HAP-1 (cell line): ENCODE measurements around the gene DIAPH3.

Source experiments
- DNase-seq, 2 experiments: peaks; one replicate each; pipeline ENCODE4 v3.0.0-alpha.2; 2016 to 2020; ENCODE audit warnings: low spot score in 2 of 2
- H3K27me3 ChIP-seq: fragments of 250-450 bp; sonication (Bioruptor Pico); 2 replicates; pipeline ENCODE4 v1.5.1; 2020; ENCODE audit warnings: low read depth, mild to moderate bottlenecking, moderate library complexity
- H3K36me3 ChIP-seq: fragments of 250-450 bp; sonication (Bioruptor Pico); replicated peaks from 2 replicates; pipeline ENCODE4 v1.5.1; 2020; ENCODE audit warnings: mild to moderate bottlenecking
- H3K4me1 ChIP-seq: fragments of 250-450 bp; sonication (Bioruptor Pico); 2 replicates; pipeline ENCODE4 v1.5.1; 2020; ENCODE audit warnings: mild to moderate bottlenecking
- H3K4me3 ChIP-seq: fragments of 250-450 bp; sonication (Bioruptor Pico); 2 replicates; pipeline ENCODE4 v1.5.1; 2020; ENCODE audit warnings: mild to moderate bottlenecking, moderate library complexity
- H3K9me3 ChIP-seq: fragments of 250-450 bp; sonication (Bioruptor Pico); 2 replicates; pipeline ENCODE4 v1.5.1; 2020; ENCODE audit warnings: mild to moderate bottlenecking, moderate library complexity
- in situ Hi-C: fragments of 300-500 bp; cut with MboI; formaldehyde crosslinking; loops from 3 replicates; pipeline ENCODE4 v1.14.3; 2020; ENCODE audit warnings: low sequenced_read_pairs, inconsistent platforms, mixed read lengths

Gene DIAPH3

GRCh38 chr13:59823486-59823885 is 340.2 kb downstream of the DIAPH3 start:
- Histone ChIP-seq H3K36me3 (no peaks in the 10 kb centered on the region; the same call in 1 of the 2 replicates), H3K4me1 (no peaks in the 10 kb centered on the region), H3K4me3 (no peak overlapping the region), H3K9me3 (no peaks in the 10 kb centered on the region), H3K27me3 (no peaks in the 10 kb centered on the region)
- in situ Hi-C loops = no loop called here
- no peak for DNase-seq

GRCh38 chr13:59809564-59809963 is 354.2 kb downstream of the DIAPH3 start:
- H3K4me3 ChIP-seq = no peak overlapping the region
- no peaks in the 10 kb centered on the region for H3K36me3 ChIP-seq
- no peaks in the 10 kb centered on the region for H3K27me3 ChIP-seq
- no peaks in the 10 kb centered on the region; the same call in 1 of the 2 replicates for H3K4me1 ChIP-seq
- in situ Hi-C loops = no loop called here
- no peak for DNase-seq
- H3K9me3 ChIP-seq = no peaks in the 10 kb centered on the region

- Histone ChIP-seq H3K4me1 (no peaks in the 10 kb centered on the region), H3K4me3 (no peak overlapping the region), H3K27me3 (no peaks in the 10 kb centered on the region), H3K9me3 (no peaks in the 10 kb centered on the region), H3K36me3 (no peaks in the 10 kb centered on the region)
- in situ Hi-C loops = no loop called here
- no peak for DNase-seq
Measured at GRCh38 chr13:59806801-59807200, 356.9 kb downstream of the DIAPH3 start.

- H3K27me3 ChIP-seq = no peaks in the 10 kb centered on the region
- DNase-seq = no peak
Measured at GRCh38 chr13:59801107-59801880, 362.4 kb downstream of the DIAPH3 start.

GRCh38 chr13:59793107-59793506 is 370.6 kb downstream of the DIAPH3 start:
- in situ Hi-C loops = no loop called here
- DNase-seq = no peak
- no peaks in the 10 kb centered on the region for H3K9me3 ChIP-seq
- H3K27me3 ChIP-seq = no peaks in the 10 kb centered on the region
- H3K4me3 ChIP-seq = no peak overlapping the region
- peaks cover 15% of the 10 kb centered on the region for H3K4me1 ChIP-seq
- no peaks in the 10 kb centered on the region for H3K36me3 ChIP-seq

More at GRCh38 chr13:59801107-59801880, 362.4 kb downstream of the DIAPH3 start:
- Histone ChIP-seq H3K4me1 (no peaks in the 10 kb centered on the region), H3K9me3 (no peaks in the 10 kb centered on the region), H3K36me3 (no peaks in the 10 kb centered on the region), H3K4me3 (no peak overlapping the region)
- in situ Hi-C loops = no loop called here

- no peaks in the 10 kb centered on the region for H3K27me3 ChIP-seq
- peak; percentile 37 to 78 for DNase-seq
- in situ Hi-C loops = no loop called here
- peaks cover 22% of the 10 kb centered on the region for H3K4me1 ChIP-seq
- no peaks in the 10 kb centered on the region for H3K36me3 ChIP-seq
- H3K9me3 ChIP-seq = no peaks in the 10 kb centered on the region
- H3K4me3 ChIP-seq = no peak overlapping the region
Measured at GRCh38 chr13:59790626-59791025, 373.1 kb downstream of the DIAPH3 start.

- H3K4me1 ChIP-seq = peaks cover 22% of the 10 kb centered on the region
- H3K9me3 ChIP-seq = no peaks in the 10 kb centered on the region
- no peak overlapping the region for H3K4me3 ChIP-seq
- no peaks in the 10 kb centered on the region for H3K36me3 ChIP-seq
- in situ Hi-C loops = no loop called here
- H3K27me3 ChIP-seq = no peaks in the 10 kb centered on the region
- DNase-seq = no peak
Measured at GRCh38 chr13:59789558-59789957, 374.2 kb downstream of the DIAPH3 start.

GRCh38 chr13:59787679-59788078 is 376.0 kb downstream of the DIAPH3 start:
- Histone ChIP-seq H3K36me3 (no peaks in the 10 kb centered on the region), H3K4me3 (no peak overlapping the region), H3K9me3 (no peaks in the 10 kb centered on the region), H3K4me1 (peaks cover 22% of the 10 kb centered on the region), H3K27me3 (no peaks in the 10 kb centered on the region)
- DNase-seq = peak; percentile 24 to 60
- in situ Hi-C loops = no loop called here

- Histone ChIP-seq H3K9me3 (no peaks in the 10 kb centered on the region), H3K36me3 (no peaks in the 10 kb centered on the region), H3K4me3 (no peak overlapping the region), H3K4me1 (peaks cover 4% of the 10 kb centered on the region), H3K27me3 (no peaks in the 10 kb centered on the region)
- DNase-seq = no peak
- in situ Hi-C loops = no loop called here
Measured at GRCh38 chr13:59782696-59783095, 381.0 kb downstream of the DIAPH3 start.

GRCh38 chr13:59780058-59780457 is 383.7 kb downstream of the DIAPH3 start:
- no peaks in the 10 kb centered on the region for H3K4me1 ChIP-seq
- no peaks in the 10 kb centered on the region for H3K36me3 ChIP-seq
- no peaks in the 10 kb centered on the region for H3K27me3 ChIP-seq
- in situ Hi-C loops = no loop called here
- DNase-seq = no peak
- no peak overlapping the region for H3K4me3 ChIP-seq
- no peaks in the 10 kb centered on the region for H3K9me3 ChIP-seq

- H3K27me3 ChIP-seq = no peaks in the 10 kb centered on the region
- in situ Hi-C loops = no loop called here
- peaks cover 12% of the 10 kb centered on the region for H3K4me1 ChIP-seq
- no peak for DNase-seq
- H3K4me3 ChIP-seq = no peak overlapping the region
- H3K9me3 ChIP-seq = no peaks in the 10 kb centered on the region
- H3K36me3 ChIP-seq = no peaks in the 10 kb centered on the region
Measured at GRCh38 chr13:59776924-59777690, 386.6 kb downstream of the DIAPH3 start.

- H3K9me3 ChIP-seq = no peaks in the 10 kb centered on the region
- in situ Hi-C loops = no loop called here
- H3K27me3 ChIP-seq = no peaks in the 10 kb centered on the region
- peak; percentile 61 to 92 for DNase-seq
- no peak overlapping the region for H3K4me3 ChIP-seq
- no peaks in the 10 kb centered on the region for H3K36me3 ChIP-seq
- peaks cover 12% of the 10 kb centered on the region for H3K4me1 ChIP-seq
Measured at GRCh38 chr13:59774491-59774971, 389.2 kb downstream of the DIAPH3 start.

- in situ Hi-C loops = no loop called here
- no peak for DNase-seq
Measured at GRCh38 chr13:59771272-59771671, 392.5 kb downstream of the DIAPH3 start.

GRCh38 chr13:59770451-59770850 is 393.3 kb downstream of the DIAPH3 start:
- Histone ChIP-seq H3K27me3 (no peaks in the 10 kb centered on the region), H3K36me3 (no peaks in the 10 kb centered on the region), H3K4me3 (no peak overlapping the region), H3K9me3 (no peaks in the 10 kb centered on the region), H3K4me1 (peaks cover 12% of the 10 kb centered on the region)
- no peak for DNase-seq
- in situ Hi-C loops = no loop called here

More at GRCh38 chr13:59771272-59771671, 392.5 kb downstream of the DIAPH3 start:
- H3K4me3 ChIP-seq = no peak overlapping the region
- no peaks in the 10 kb centered on the region for H3K9me3 ChIP-seq
- H3K4me1 ChIP-seq = peaks cover 12% of the 10 kb centered on the region
- H3K27me3 ChIP-seq = no peaks in the 10 kb centered on the region
- H3K36me3 ChIP-seq = no peaks in the 10 kb centered on the region
